Hematopoietic multipotent progenitor cell treated with erythropoietin and hydrocortisone succinate and interleukin-3 and kit ligand, for 15 days (in vitro differentiated cells): ENCODE results near the gene NFIA.
A peak's percentile ranks its signal among the peaks of the same experiment; 100 is the strongest.

Experiments used
- DNase-seq: peaks from one replicate; pipeline ENCODE4 v3.0.0-alpha.2; 2015; ENCODE audit warnings: low spot score

Gene NFIA

GRCh38 chr1:61332796-61333195 lies 250.4 kb downstream of the NFIA start:
- DNase-seq: no peak

GRCh38 chr1:61334718-61335589 lies 252.6 kb downstream of the NFIA start:
- no peak for DNase-seq

GRCh38 chr1:61337037-61337436 lies 254.7 kb downstream of the NFIA start:
- DNase-seq: no peak

- DNase-seq: no peak
These were observed 255.1 kb downstream of the NFIA start for GRCh38 chr1:61337441-61337951.

GRCh38 chr1:61337981-61338848 lies 255.9 kb downstream of the NFIA start:
- peak; percentile 55 for DNase-seq

- DNase-seq: no peak
These were observed 256.5 kb downstream of the NFIA start for GRCh38 chr1:61338899-61339298.

GRCh38 chr1:61341426-61341825 lies 259.1 kb downstream of the NFIA start:
- DNase-seq: no peak

- no peak for DNase-seq
These were observed 261.5 kb downstream of the NFIA start for GRCh38 chr1:61343734-61344420.

- no peak for DNase-seq
These were observed 262.3 kb downstream of the NFIA start for GRCh38 chr1:61344696-61345095.

GRCh38 chr1:61348025-61348665 lies 265.8 kb downstream of the NFIA start:
- peak; percentile 22 for DNase-seq

- no peak for DNase-seq
These were observed 270.6 kb downstream of the NFIA start for GRCh38 chr1:61352845-61353435.

GRCh38 chr1:61353797-61354406 lies 271.5 kb downstream of the NFIA start:
- no peak for DNase-seq

GRCh38 chr1:61356016-61356415 lies 273.7 kb downstream of the NFIA start:
- DNase-seq: peak; percentile 76

GRCh38 chr1:61356995-61357394 lies 274.6 kb downstream of the NFIA start:
- DNase-seq: peak; percentile 77

- no peak for DNase-seq
These were observed 275.2 kb downstream of the NFIA start for GRCh38 chr1:61357539-61357938.

GRCh38 chr1:61358770-61359455 lies 276.6 kb downstream of the NFIA start:
- DNase-seq: no peak

- DNase-seq: no peak
These were observed 279.6 kb downstream of the NFIA start for GRCh38 chr1:61361931-61362330.

- no peak for DNase-seq
These were observed 280.0 kb downstream of the NFIA start for GRCh38 chr1:61362351-61362750.

GRCh38 chr1:61368366-61368765 lies 286.0 kb downstream of the NFIA start:
- no peak for DNase-seq

- no peak for DNase-seq
These were observed 286.5 kb downstream of the NFIA start for GRCh38 chr1:61368876-61369275.
